ENCODE results near the gene KRT14. TPM values are rescaled to one million over a fixed set of nuclear protein-coding genes. Genes with fewer than 3 reads are reported as not detected.
"Not testable (repeated sequence)": the region's sequence is repeated elsewhere in the genome, so short reads cannot be mapped to it uniquely, and the experiment has no call there.

Gene KRT14
- total RNA-seq, 1 experiment from 2014 or later = 0.05 TPM

DNA sequence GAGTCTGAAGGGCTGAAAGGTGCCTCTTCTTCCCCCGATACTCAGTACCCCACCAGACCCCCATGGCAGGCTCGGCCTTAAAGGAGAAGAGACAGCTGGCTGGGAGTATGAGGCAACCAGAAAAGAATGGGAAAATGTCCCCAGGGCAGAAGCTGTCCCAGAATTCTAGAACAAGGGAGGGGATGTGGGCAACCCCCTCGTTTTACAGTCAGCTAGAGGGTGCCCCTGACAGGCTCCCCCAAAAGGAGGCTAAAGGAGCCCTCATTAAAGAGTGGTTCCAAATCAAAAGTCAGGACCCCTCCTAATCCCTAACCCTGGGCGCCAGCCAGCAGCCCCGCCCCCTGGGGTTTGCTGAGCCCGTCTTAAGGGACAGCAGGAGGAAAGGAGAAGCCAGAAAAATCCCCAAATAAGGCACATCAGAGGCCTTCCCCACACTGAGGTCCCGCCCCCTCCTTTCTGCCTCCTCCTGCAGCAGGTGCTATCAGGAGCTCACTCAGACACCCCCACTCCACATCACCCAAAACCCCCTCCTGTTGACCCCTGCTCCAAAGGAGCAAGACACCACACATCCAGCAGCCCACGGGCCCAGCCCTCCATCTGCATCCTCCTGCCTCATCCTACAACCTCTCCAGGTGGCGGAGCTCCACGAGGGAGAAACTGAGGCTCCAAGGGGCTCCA is 36.6 kb upstream of the KRT14 start:
- DNase-seq (ENCODE audit: low read depth) = not testable (repeated sequence)

DNA sequence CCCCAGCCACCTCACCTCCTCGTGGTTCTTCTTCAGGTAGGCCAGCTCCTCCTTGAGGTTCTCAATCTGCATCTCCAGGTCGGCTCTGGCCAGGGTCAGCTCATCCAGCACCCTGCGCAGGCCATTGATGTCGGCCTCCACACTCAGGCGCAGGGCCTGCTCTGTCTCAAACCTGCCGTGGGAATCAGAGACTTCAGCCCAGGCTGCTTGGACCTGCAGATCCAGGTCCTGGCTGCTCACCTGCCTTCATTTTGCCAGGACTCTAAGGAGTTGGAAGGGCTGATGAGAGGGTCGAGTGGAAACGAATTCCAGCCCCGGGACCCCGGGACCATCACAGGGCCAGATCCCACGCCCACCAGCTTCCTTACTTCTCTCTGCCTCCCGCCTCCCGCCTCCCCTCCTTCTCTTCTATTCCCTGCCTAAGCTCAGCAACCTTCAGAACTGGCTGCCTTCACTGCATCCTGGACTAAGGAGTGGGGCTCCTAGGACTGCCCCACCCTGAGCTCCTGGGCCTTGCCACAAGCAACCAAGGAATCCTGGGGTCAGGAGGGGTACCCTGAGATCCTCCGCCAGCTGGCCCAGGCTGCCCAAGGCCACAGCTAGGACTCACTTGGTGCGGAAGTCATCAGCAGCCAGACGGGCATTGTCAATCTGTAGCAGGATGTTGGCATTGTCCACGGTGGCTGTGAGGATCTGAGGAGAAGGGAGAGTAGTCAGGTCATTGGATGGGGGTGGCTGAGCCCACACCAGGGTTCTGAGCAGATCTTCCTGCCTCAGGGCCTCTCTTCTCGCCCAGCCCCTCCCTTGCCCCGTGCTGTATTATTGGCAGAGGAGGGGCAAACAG is 35.9 kb upstream of the KRT14 start:
- not testable (repeated sequence) for DNase-seq (ENCODE audit: low read depth)

DNA sequence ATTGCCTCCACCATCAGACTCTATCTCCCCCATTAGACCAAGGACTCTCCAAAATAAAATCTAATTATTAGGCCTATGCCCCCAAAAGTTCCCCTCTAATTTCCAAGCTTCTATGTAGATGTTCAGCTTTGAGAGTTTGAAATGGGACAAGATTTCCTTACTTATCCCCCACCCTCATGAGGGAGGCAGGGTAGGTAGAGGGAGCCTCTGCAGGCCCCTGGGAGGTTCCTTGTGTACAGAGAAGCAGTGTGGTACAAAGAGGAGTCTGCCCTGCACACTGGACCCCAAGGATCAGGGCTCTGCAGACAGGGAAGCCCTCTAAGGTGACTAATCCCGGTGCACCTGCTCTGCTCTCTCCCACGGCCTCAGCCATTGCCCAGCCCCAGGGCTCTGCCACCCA is 35.2 kb upstream of the KRT14 start:
- DNase-seq (ENCODE audit: low read depth) = no peak

DNA sequence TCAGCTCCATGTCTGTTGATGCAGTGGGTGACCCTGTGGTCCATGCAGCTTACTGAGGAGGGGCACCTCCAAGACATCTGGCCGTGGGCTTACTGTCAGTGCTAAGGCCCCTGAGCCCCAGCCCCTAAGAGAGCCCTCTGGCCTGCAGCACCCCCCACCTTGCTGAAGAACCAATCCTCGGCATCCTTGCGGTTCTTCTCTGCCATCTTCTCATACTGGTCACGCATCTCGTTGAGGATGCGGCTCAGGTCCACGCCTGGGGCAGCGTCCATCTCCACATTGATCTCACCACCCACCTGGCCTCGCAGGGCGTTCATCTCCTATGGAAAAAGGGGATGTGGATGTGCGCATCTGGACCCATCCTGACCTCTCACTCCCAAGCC is 34.7 kb upstream of the KRT14 start:
- not testable (repeated sequence) for DNase-seq (ENCODE audit: low read depth)

DNA sequence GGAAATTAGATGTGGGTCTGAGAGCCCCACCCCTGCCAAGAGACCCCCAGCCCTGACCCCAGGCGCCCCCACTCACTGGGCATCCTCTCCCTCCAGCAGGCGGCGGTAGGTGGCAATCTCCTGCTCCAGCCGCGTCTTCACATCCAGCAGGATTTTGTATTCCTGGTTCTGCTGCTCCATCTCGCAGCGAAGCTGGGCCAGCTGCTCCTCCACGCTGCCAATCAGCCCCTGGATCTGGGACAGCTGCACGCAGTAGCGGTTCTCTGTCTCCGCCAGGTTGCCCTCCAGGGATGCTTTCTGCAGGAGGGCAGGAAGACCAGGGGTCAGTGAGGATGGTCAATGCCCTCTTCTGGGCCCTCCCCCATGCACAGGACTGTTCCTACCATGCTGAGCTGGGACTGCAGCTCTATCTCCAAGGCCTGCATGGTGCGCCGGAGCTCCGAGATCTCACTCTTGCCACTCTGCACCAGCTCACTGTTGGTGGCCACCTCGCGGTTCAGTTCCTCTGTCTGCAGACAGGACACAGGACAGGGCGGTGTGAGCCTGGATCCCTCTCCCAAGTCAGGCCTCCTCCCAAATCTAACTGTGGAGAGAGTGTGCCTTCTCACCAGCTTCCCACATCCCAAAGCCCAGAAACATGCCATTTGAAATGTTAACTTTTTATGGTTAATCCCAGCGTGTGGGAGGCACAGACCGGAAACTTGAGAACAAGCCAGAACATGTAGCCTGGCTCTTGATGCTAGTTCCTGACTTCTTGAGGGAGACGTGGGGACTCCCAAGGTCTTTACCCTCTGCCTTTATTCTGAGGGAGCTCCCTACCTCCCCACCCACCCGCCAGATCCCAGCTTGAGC is 34.1 kb upstream of the KRT14 start:
- DNase-seq (ENCODE audit: low read depth) = no peak

DNA sequence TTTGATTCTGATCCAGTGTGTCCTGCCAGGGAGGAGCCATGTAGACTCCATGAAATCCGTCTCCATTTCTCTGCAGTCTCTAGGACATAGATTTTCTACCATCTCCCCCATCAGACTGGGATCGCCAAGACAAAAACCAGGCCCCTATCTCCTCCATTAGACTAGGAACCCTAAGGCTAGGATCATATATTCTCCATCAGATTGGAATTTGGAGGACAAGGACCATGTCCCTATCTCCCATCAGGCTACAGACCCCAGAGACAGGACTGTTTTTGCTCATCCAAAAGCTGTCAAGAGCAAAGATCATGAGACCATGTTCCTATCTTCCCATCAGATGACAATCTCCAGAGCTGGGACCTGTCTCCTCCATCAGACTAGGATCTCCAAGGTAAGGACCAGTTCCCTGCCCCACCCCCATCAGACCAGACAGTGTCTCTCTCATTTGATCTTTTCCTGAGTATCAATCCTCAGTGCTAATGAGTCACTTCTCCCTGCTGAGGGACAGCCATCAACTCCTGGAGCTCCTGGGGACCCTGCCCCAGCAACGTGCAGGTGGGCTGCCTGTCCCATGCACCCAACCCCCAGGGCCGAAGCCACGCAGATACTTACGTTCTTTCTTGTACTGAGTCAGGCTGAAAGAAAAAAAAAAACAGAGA is 33.4 kb upstream of the KRT14 start:
- not testable (repeated sequence) for DNase-seq (ENCODE audit: low read depth)

DNA sequence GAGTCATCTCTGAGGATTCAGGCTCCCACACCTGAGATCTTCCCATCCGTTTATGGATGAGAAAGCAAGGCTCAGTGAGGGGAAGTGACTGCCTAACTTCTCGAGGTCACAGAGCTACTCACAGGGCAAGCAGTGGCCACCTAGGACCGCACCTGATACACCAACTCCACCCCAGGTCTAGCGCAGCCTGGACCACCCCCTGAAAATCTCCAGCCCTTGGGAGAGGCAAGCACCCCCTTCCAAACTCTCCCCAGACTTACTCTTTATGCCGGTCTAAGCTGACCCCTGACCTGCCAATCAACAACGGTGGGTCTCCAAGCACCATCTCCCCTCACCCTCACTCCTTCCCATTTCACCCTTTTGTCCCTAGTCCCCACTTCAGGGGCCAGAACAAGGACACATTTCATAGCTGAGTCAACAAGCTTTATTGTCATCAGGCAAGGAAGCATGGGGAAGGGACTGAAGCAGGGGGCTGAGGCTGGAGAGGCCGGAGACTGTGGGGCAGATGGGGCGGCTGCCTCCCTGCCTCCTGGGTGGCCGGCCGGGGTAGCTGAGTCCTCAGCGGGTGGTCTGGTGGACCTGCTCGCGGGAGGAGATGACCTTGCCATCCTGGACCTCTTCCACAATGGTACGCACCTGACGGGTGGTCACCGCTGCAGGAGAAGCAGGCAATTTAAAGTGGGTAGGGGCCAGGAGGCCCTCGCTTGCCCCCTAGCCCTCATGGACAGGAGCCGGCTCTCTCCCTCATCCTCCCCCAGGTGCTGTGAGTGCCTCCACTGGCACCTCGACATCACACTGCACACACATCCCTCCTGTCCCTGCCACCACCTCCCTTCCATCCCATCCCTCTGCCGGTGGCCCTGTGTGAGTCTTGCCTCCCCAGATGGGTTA is 32.6 kb upstream of the KRT14 start:
- DNase-seq (ENCODE audit: low read depth) = no peak

DNA sequence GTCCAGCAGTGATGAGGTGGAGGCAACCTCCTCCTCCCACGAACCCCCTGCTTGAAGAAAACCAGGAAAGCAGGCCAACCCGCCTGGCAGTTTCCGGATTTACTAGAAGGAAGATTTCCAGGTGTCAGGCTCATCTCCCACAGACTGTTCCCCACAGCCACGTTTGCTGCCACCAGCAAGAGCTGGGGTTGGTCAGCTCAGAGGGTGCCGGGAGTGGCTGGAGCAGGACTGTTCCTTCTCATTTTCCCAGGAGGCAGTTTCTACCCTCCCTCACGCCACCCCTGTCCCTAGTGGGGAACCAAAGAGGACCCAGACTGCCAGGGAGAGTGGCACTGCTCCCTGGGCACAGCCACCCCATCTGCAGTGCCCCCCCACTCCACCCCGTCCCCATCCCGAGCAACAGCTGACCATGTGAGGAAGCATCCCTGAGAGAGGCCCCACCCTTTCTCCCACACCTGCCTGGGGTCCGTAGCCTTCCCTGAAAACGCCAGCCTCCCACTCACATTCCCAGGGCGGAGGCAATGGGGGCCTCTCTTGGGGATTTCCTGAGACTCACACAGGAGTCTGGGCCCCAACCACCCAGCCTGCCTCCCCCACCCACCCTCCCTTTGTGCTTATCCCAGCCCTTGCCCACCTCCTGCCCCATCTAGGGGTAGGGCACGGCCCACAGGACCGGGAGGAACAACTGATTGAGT is 31.8 kb upstream of the KRT14 start:
- no peak for DNase-seq (ENCODE audit: low read depth)

DNA sequence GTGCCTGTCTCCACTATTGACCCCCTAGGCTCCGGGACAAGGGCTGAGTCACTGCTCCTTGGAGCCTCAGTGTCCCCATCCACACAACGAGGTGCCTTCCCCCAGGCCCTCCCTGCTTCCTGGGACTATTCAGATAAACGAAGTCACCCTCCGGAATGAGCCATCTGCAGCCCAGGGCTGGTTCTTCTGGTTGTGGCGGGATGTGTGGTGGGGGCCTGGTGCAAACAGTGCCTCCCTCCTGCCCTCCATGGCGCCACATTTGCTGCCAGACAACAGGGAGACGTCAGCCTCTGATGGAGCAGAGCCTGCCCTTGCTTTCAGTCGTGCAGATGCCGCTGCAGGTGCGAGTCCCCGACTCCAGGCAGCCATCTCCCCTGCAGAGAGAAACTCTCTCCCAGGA is 31.0 kb upstream of the KRT14 start:
- DNase-seq (ENCODE audit: low read depth) = no peak

DNA sequence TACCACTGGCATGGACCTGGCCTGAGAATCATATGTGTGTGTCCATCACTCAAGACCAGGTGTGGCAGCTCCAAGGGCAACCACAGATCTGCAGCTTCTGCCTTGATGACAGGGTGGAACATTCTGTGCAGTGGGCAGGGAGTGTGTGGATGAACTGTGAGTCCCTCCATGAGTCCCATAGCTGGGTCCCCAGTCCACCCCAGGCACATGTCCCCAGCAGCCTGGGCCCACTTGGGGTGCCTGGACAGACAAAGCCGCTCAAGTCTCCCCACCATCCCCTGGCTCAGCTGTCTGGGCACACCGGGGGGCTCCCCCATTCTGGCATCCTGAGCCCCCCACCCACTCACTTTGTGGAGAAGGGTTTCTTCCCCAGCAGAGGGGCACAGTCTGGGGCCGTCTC is 30.4 kb upstream of the KRT14 start:
- DNase-seq (ENCODE audit: low read depth) = no peak

DNA sequence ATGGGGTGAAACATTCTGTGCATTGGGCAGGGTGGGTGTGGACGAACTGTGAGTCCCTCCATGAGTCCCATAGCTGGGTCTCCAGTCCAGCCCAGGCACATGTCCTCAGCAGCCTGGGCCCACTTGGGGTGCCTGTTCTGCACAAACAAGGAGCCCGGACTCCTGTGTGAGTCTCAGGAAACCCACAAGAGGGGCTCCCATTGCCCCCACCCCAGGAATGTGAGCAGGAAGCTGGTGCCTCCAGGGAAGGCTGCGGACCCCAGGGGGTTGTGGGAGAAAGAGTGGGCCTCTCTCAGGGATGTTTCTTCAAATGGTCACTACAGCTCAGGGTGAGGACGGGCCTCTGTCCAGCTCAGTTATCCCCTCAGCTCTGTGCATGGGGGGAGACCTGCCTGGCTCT is 29.8 kb upstream of the KRT14 start:
- DNase-seq (ENCODE audit: low read depth) = not testable (repeated sequence)

DNA sequence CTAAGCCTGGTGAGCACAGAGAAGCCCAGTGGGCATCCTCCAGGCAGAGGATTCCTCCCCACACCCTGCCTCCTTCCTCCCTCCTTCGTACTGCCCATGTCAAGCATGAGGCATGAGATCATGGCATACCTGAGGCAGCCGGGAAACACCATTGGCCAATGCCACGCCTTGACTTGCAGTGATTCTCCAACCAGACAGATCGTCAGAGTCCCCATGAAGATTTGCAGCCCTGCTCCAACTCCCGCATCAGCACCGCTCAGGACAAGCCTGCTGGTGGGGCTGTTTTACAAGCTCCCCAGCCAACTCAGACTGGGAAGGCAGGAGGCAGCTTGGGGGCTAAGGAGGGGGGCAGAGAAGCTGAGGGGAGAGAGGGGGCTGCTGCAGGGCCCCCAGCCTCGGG is 28.8 kb upstream of the KRT14 start:
- DNase-seq (ENCODE audit: low read depth) = no peak

DNA sequence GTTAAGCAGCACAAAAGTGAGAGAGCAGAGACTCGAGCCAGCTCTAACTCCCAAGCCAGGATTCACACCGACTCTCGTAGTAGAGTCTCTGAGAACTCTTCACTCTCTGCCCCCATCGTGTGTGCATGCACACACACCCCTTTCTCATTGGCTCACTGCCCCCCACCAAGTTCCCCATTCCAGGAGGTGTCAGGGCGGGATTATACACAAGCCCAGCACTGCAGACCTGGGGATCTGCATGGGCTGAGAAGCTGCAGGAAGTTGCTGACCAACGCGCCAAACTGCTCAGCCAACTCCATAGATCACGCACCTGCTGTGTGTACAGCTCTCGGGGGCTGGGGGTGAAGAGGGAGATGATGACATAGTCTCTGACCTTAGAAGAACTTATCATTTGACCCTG is 28.1 kb upstream of the KRT14 start:
- DNase-seq (ENCODE audit: low read depth) = not testable (repeated sequence)

DNA sequence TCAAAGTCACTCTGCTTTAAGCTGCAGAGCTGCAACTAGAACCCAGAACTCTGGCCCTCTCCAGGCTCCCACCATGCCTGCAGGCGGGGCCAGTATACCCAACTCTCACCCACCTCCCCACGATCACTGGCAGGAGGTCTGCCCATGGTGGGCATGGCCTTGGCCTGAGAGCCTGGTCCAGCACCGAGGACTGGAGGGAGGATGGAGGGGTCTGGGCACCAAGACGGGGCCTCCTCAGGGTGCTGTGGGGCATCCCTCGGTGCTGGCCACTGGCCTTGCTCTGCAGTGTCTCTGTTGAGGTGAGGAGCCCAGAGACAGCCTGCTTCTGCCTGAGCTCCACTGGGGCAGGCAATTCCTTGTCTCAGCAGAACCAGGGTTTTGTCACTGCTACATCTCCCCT is 27.4 kb upstream of the KRT14 start:
- no peak for DNase-seq (ENCODE audit: low read depth)

DNA sequence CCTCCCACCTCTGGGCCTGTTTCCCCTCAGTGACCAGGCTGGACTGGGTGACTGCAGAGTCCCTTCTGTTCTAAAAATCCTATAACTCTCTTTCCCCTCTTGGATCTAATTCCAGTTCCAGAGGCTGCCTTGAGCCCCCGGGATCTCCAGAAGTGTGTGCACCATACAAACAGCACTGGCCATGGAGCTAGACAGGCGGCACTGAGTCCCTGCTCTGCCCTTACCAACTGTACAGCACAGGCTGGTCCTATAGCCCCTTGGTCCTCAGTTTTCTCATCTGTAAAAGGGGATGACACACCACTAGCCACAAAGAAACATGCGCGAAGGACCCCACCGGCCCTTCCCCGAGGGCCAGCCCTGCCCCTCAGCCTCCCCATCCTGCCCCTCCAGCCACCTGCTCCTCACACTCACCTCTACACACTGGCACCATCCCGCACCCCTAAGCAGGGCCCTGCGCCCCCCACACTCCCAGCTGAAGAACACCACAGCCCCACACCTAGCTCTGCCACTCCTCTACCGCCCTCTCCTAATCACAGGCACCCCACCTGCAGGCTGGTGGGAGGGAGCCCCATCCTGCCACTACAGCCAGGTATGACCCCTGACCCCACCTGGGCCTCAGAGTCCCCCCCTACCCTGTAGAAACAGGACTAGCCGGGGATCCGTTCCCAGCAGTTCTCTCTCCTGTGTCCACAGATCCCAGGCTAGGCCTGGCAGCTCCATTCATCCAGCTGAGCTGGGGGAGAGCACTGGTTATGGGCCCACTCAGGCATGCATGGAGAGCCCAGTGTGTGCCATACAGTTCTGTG is 26.8 kb upstream of the KRT14 start:
- no peak for DNase-seq (ENCODE audit: low read depth)

DNA sequence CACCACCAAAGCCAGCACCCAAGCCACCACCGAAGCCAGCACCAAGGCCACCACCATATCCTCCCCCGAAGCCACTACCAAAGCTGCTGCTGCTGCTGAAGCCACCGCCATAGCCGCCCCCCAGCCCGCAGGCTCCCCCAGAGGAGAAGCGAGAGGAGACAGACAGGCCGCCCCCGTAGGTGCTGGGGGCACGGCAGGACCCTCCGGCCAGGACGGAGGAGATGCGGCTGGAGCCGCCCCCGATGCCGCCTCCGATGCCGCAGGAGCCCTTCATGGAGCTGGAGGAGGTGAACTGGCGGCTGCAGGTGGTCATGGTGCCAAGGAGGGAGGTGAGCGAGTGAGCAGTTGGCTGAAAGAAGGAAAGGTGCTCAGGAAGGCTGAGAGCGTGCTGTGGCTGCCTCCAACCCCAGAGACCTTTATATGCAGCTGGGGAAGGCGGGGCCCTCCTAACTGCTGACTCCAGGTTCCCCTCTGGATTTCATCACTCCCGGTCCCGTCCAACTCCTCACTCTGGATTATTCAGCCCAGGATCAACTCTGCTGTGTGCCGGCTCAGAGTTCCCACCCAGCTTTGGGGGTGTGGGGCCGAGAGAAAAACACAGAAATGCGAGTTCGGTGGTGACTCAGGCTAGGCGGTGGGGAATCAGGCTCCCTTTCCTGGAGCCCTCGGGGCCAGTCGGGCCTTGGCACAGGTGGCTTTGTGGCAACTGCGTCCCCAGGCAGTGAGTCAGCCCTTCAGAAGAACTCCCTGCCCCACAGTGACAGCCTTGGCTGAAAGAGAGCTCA is 25.9 kb upstream of the KRT14 start, which contains the start of gene KRT16:
Gene KRT16 (minus strand): TSS at position 392 of the 785 bp plus-strand sequence. CDS start 79 bp downstream, at position 313.
- peak; percentile 41 for DNase-seq (ENCODE audit: low read depth)

DNA sequence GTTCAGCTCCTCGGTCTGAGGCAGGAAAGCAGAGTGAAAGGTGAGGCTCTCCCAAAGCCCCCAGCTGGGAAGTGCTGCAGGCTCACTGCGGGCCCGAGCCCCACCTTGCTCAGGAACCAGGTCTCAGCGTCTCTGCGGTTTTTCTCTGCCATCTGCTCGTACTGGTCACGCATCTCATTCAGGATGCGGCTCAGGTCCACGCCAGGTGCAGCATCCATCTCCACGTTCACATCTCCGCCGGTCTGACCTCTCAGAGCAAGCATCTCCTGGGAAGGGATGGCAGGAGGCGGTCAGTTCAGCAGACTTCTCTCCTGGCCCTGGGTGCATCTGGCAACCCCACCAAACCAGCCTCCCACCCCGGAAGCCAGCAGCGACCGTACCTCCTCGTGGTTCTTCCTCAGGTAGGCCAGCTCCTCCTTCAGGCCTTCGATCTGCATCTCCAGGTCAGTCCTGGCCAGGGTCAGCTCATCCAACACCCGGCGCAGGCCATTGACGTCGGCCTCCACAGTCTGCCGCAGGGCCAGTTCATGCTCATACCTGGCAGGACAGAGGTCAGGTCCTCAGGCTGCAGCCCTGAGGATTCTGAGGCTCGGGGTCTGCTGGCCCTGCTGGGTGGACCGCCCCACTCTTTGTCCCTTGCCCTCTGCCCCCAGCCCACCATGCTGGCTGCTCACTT is 24.4 kb upstream of the KRT14 start:
- no peak for DNase-seq (ENCODE audit: low read depth)
